Transverse colon (tissue), 3 donors: Measurements from ENCODE around the gene ADK.

Experiments used
- CTCF ChIP-seq, 5 experiments: fragments of 200-600 bp in 3 of 5; fragments of 450-650 bp in 2 of 5; sonication (generic) in 3 of 5; IDR thresholded peaks; 1 replicate in 2 of 5; 2 replicates in 3 of 5; pipeline ENCODE4 v1.5.1; 2016 to 2017; ENCODE audit warnings: antibody characterized with exemption in 5 of 5, inconsistent platforms in 3 of 5, mild to moderate bottlenecking in 2 of 5, moderate library complexity in 1 of 5
- POLR2A ChIP-seq: fragments of 450-650 bp; IDR thresholded peaks from one replicate; pipeline ENCODE4 v1.6.1; 2016; ENCODE audit warnings: antibody characterized with exemption, mild to moderate bottlenecking, moderate library complexity

GRCh38 chr10:74107391-74107790 lies 43.6 kb upstream of the ADK start:
- TF ChIP-seq CTCF (IDR thresholded peaks at IDR 0.05) (no peak), POLR2A (no peak)
